ENCODE results near the gene NCR1.

- TF ChIP-seq, protein P1, sequence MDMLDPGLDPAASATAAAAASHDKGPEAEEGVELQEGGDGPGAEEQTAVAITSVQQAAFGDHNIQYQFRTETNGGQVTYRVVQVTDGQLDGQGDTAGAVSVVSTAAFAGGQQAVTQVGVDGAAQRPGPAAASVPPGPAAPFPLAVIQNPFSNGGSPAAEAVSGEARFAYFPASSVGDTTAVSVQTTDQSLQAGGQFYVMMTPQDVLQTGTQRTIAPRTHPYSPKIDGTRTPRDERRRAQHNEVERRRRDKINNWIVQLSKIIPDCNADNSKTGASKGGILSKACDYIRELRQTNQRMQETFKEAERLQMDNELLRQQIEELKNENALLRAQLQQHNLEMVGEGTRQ (IDR thresholded peaks at IDR 0.05), result no peak
- TF ChIP-seq POLR2A (IDR thresholded peaks at IDR 0.05; ENCODE audit: low read length), result no peak
- TF ChIP-seq FOSL2 (IDR thresholded peaks at IDR 0.05), result no peak
- no peak for TF ChIP-seq FOSL2 (CRISPR knock-in tag; IDR thresholded peaks at IDR 0.05)
- no peak for TF ChIP-seq RFX5 (IDR thresholded peaks at IDR 0.05)
- no peak for TF ChIP-seq REST (IDR thresholded peaks at IDR 0.05)
- no peak for TF ChIP-seq RCOR1 (IDR thresholded peaks at IDR 0.05; ENCODE audit: low read depth, low read length)
- TF ChIP-seq BHLHE40 (IDR thresholded peaks at IDR 0.05; ENCODE audit: low read depth, low read length), result no peak
- no peak for TF ChIP-seq BCL3 (IDR thresholded peaks at IDR 0.05)
- no peak for TF ChIP-seq MAX (IDR thresholded peaks at IDR 0.05)
- TF ChIP-seq ZC3H11A (IDR thresholded peaks at IDR 0.05), result no peak
These were observed 53.9 kb downstream of the NCR1 start for GRCh38 chr19:54959840-54960239.

All from A549 (cell line).